ENCODE measurements around the gene GLIS2.
"Not testable (repeated sequence)": the region's sequence is repeated elsewhere in the genome, so short reads cannot be mapped to it uniquely, and the experiment has no call there.

Gene GLIS2

DNA sequence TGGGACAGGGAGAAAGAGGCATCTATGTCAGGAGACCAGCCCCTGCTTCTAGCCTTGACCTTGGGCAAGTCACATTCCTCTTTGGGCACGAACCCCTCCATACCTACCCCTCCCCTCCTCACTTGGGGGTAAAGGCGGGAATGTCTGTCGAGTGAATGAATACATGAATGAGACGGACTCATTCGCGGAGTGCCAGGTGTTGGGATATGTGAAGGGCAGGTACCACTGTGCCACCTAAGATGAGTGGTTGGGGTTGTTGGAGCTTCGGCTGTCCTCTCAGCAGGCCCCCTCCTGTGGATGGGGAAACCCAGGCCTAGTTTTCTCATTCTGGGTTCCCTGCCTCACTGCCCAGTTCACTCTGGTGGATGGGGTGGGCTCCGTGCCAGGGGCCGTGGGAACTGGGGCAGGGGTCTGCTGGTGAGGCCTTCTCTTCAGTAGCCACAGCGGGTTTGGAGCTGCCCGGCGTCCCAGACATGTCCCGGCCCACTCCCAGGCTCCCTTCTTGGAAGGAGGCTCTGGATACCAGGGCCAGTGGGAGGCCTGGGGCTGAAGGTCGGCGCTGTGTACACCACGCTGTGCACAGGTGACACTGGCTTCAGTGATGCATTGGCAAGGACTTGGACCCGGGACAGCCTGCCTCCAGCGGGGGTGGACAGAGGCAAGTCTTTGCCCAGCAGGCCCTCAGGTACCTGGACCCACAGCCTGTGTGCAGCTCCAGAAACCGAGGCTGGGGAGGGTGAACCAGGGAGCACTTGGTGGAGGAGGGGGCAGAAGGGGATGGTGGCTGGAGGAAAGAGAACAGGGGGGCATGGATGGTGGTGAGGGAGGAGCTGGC is 5.6 kb downstream of the GLIS2 start:
- no peak for DNase-seq

DNA sequence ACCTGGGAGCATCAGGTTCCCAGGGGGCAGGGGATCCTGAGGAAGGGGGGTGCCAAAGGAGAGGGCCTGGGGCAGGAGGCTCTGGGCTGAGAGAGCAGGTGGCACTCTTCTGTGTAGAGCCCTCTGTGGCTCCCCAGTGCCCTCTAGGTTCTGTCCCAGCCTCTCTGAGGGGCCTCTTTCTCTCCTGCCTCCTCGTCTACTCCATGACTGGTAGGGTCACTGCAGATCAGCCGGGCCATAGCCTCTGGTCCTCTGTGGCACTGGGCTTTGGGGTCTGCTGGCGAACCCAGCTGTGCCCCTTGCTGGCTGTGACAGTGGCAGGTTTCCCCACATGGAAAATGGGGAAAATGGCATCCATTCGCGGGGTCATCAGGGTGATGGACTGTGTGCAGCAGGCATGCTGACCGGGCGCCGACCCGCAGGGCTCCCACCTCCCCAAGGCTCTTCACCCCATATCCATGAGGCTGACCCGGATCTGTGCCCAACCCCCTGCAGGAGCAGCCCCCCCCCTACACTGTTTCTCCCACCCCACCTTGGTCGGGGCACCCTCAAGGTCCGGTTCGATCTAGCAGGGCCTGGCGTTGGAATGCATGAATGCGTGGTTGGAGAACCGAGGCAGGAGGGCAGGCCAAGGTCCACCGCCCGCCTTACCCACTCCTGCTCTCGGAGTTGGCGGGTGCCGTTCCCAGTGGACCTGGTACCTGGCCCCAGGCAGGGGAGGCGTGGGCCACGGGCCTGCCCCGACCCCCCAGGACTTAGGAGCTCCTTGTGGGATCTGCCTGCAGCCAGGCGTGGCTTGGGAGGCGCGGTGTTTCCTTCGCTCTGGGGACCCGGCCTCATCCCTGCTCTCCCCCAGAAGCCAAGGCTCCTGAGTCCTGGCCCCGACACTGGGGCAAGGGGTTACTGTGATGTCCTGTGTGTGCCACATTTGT is 6.5 kb downstream of the GLIS2 start:
- no peak for DNase-seq

DNA sequence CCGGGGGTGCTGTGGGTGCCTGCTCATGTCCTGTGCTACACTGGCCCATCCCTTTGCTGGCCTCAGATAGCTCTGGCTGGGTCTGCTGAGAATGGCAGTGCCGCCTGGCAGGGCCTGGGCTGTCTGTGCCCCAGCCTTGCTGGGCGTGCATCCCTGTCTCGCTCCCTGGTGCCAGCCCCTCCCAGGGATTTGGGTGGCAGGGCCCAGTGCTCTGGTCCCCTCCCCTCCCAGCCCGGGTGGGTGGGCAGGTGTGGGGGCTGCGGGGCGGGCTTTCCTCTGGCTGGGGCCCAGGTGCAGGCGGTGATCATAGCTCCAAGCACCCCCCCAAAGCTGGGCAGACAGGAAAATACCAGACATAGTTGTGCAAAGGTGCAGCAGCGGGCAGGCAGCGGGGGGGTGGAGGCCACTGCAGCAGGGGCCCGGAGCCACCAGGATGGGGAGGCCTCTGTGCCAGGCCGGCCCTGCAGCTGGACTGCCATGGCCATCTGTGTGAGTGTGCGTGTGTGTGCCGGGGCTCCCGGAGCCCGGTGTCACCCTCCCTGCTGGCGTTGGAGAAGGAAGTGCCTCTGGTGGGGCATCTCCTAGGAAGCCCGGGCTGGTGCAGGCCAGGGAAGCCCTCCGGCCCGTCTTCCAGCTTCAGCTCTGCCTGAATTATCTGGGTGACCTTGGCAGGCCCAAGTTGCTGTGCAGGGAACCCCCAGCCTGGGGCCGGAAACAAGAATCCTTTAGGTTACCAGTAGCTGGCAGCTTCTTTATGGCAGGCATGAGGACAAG is 7.4 kb downstream of the GLIS2 start:
- no peak for DNase-seq

DNA sequence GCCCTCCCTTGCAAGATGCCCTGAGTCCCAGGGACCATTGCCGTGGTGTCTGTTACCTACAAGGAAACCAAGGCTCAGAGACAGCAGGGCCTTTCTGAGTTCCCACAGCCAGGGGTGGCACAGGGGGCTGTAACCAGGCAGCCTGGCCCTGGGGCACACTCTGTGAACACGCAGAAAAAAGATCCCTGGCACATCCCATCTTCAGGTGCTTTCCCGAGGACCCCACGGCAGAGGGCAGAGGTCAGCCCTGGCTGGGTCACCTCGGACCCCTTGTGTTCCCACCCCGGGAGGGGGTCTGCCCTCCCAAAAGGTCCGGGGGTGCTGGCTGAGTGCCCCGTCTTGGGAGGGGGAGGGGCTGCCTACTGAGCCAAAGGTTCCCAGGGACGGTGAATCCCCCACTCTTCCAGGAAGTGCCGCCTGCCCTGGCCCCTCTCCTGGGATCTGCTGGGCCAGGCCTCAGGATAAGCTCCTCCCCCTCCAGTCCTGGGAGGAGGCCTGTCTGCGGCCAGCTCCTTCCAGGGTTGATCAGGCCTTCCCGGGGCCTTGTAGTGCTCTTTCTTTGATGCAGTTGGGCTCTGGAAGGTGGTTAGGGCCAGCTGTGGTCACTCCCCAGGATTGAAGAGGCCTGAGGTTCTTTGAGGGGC is 8.1 kb downstream of the GLIS2 start:
- DNase-seq, result no peak

DNA sequence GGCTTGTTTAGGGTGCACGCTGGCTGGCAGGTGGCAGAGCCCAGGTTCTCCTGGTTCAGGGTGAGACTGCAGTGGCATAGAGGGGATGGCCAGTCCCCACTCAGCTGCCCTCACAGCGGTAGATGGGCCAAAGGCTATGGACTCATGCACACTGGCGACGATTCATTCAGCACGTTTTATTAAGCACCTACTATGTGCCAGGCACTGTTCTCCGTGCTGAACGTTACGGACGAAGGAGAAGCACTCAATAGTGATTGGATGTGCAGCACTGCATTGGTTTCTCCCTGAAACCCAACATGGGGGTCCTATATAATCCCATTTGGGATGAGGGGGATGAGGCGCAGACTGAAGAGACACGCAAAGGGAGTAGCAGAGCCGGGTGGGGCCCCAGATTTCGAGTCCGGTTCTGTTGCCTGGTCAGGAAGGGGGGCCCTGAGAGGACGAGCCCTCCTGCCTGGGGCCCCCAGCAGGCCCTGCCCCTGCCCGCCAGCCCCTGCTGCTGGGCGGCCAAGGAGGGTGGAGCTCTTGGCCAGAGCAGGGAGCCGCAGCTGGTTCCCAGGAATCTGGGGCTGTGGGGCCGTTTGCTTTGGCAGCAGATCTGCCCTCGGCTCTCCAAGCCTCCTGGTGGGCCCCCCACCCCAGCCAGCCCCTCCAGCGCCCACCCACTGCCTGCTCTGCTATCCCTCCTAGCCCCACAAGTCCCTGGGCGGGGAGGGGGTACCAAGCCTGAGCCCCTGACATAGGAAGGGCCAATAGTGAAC is 8.8 kb downstream of the GLIS2 start:
- DNase-seq, result no peak

DNA sequence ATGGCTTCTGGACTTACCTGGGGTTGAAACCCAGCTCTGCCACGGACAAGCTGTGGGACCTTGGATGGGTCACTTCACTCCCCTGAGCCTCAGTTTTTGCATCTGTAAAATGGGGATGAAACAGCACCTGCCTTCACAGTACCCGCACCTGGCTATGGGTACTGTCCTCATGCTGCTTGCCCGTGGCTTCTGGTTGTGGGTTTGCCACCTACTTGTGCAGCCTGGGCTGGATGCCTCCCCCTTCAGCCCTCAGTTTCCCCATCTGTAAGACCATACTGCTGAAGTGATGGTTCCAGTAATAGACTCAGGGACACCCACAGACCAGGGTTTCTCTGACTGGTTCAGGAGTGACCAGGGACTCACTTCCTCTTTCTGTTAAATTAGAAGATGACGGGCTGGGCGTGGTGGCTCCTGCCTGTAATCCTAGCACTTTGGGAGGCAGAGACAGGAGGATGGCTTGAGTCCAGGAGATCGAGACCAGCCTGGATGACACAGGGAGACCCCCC is 9.4 kb downstream of the GLIS2 start:
- DNase-seq, result no peak

DNA sequence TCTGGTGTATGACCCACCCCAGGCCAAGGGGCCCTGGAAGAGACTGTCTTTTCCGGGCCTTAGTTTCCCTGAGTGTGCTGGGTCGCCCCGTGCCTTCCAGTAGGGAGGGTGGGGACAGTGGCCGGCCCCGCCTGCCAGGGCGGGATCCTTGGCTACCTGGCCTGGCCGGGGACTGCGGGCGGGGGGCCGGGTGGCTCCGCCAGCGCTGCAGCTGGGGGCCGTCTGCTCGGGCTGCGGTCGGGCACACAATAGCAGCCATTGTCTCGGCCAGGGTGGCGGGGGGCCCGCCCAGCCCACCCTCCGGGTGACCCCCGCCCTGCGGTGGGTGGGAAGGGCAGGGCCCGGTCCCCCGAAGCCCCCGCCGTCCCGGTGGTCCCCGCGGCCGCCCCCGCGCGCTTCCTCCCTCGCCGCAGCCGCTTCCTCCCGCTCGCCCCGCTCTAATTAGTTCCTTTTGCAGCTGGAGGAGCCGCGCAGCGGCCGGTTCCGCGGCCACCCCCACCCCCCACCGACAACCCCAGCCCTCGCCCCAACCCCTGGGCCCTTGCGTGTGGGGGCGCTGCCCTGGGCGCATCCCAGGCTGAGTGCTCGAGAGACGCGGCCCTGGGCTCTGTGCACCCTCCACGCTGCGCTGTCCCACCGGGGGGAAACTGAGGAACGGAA is 11.6 kb downstream of the GLIS2 start:
- no peak for DNase-seq

DNA sequence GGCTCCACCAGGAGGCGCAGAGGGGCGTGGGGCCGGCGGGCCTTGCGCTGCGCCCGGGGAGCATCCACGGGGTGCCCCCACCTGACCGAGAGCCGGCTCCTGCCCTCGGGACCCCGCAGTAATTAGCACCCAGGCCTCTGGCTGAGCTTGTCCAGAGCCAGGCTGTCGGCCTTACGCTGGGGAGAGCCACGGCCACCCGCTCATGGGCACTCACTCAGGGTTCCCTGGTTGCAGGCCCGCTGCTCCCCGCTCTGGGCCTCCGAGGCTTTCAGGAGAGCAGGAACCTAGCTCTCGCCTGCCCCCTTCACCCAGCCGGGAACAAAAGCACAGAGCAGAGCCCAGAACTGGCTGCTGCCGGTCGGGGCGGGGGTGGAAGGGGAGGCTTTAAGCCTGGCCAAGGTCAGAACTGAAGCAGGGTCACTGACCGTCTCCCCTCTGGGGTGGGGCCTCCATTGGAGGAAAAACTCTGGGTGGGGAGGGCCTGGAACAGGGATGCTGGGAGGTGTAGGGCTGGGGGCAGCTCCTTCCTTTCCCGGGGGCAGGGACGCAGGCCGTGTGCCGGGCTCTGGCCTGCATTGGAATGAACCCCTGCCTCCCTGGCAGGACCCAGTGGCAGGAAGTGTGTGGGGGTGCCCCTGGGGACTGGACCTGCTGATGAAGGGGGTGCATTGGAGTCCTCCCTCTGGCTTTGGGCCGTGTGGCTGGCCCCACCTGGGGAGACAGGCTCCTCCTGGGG is 12.3 kb downstream of the GLIS2 start:
- peak; percentile 59 for DNase-seq

DNA sequence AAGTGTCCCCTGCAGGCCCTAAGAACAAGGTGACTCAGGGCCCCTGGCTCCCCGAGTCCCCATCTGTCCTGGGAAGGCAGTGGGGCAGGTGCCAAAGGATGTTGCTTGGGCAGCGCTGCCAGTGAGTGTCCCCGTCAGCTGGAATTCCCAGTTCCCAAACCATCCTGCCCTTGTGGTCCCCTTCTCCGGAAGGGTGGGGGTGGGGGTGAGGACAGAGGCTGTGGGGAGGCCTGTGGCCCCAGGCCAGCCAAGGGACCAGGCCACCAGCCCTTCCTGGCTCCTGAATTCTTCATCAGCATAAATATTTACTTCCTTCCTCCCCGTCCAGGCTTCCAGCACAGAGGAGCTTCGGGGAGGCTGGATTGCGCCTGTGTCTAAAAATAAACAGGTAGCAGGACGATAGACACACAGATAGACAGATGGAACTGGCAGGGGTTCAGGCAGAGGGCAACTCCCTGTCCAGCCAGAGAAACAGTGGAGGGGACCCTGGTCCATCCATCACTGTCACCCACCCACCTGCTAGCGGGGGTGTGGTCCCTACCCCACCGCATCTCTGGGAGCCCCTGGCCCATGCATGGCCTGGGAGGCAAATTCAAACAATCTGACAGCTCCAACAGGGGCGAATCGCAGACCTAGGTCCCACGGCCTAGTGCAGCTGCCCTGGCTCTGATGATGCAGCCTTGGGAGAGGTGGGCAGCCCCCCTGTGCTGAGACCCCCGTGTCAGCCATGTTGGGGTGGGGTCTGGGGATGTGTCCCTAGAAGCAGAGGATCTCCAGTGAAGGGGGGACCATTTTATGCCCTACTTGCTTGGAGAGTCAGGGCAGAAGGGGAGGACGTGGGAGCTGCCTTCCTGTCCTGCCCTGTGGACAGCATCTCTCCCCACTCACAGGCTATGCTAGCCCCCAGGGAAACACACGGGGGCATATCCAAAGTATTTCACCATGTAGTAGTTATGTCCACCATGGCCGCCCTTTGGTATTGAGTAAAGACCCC is 13.2 kb downstream of the GLIS2 start:
- no peak for DNase-seq

DNA sequence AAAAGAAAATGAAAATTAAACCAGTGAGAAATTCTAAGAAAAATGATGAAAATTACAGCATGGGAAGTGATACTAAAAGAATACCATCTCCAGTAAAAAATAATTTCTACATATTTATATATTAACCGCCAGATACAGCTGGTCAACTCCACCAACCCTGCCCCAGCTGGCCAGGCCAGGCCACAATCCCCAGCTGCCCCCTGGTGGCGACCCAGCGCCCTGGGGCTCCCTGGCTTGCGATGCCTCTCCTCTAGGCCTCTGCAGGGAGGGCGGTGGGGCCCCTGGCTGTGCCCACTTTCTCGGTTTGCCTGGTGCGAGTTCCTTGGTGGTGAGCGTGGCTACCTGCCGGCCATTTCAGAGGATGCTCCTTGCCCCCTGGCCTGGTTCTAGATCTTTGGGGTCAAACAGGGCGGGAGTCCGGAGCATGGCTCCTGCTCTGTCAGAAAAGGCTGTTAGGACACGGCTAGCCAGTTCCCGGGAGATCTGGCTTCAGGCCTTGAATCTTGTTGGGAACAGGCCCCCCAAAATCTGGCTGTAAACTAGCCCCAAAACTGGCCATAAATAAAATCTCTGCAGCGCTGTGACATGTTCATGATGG is 14.5 kb downstream of the GLIS2 start:
- peak; percentile 77 for DNase-seq

DNA sequence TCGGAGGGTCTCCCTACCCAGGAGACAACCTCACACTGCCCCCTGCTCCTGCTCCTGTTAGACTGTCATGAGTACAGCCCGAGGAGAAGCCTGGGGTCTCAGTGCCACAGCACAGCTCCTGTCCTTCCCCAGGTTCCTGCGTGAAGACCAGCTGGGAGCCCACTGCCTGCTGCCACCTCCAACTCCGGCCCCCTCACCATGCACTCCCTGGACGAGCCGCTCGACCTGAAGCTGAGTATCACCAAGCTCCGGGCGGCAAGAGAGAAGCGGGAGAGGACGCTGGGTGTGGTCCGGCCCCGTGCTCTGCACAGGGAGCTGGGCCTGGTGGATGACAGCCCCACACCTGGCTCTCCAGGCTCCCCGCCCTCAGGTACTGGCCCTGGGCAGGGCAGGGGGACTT is 16.2 kb downstream of the GLIS2 start:
- DNase-seq, result no peak

DNA sequence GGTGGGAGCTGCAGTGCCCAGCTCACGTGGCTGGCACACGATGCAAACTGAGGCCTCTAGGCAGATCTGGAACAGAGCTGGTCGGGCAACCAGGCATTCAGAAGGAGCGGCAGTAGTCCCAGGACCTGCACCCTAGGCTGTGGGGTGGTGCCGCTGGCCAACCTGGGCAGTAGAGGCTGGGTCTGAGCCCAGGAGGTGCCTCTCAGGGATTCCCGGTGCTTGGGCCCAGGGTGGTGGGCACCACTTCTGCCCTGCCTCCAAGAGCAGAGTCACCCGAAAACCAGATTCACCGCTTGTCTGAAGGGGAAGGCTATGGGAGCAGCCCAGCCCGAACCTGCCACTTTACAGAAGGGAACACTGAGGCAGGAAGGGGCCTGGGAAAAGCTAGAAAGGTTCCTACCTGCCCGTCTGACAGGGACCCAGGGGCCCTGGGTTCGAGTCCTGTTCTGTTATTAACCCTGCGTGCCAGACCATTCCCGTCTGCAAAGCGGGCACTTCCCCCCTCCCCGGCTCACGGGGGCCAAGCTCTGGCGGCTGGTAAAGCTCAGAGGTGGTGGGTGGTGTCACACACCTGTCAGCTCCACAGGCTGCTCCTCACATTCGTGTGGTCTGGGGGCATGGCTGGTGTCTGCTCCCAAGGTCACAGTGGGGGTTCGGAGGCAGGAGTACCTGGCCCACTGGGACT is 16.9 kb downstream of the GLIS2 start:
- DNase-seq, result no peak

DNA sequence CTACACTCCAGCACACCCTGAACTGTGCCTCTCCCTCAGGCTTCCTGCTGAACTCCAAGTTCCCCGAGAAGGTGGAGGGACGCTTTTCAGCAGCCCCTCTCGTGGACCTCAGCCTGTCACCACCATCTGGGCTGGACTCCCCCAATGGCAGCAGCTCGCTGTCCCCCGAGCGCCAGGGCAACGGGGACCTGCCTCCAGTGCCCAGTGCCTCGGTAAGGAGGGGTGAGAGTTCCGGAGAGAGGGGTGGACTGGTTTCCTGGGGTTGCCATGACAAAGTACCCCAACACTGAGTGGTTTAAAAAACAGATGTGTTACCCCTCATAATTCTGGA is 17.4 kb downstream of the GLIS2 start:
- DNase-seq, result no peak

DNA sequence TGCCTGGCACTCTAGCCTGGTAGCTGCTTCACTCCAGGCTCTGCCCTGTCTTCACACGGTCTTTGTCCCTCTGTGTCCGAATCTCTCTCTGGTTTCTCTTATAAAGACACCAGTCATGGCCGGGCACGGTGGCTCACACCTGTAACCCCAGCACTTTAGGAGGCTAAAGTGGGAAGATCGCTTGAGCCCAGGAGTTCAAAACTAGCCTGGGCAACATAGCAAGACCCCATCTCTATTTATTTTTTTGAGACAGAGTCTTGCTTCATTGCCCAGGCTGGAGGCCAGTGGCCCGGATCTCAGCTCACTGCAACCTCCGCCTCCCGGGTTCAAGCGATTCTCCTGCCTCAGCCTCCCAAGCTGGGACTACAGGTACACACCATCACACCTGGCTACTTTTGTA is 17.8 kb downstream of the GLIS2 start:
- not testable (repeated sequence) for DNase-seq

DNA sequence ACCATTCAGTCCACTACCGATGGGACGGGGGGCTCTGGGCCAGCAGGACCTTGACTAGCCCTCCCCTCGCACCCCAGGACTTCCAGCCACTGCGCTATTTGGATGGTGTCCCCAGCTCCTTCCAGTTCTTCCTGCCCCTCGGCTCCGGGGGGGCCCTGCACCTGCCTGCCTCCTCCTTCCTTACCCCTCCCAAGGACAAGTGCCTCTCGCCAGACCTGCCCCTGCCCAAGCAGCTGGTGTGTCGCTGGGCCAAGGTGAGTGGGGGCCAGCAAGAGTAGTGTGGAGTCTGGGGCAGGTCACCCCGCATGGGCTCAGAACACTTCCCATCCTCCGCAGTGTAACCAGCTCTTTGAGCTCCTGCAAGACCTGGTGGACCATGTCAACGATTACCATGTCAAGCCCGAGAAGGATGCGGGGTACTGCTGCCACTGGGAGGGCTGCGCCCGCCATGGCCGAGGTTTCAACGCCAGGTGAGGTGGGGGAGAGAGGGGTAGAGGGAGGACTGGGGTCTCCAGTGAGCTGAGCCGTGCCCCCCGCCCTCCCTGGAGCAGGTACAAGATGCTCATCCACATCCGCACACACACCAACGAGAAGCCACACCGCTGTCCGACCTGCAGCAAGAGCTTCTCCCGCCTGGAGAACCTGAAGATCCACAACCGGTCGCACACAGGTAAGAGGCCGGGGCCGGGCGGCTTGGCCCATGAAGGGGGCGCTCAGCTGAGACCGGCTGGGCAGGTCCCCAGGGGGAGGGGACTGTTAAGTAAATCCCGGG is 19.0 kb downstream of the GLIS2 start:
- DNase-seq, result no peak

DNA sequence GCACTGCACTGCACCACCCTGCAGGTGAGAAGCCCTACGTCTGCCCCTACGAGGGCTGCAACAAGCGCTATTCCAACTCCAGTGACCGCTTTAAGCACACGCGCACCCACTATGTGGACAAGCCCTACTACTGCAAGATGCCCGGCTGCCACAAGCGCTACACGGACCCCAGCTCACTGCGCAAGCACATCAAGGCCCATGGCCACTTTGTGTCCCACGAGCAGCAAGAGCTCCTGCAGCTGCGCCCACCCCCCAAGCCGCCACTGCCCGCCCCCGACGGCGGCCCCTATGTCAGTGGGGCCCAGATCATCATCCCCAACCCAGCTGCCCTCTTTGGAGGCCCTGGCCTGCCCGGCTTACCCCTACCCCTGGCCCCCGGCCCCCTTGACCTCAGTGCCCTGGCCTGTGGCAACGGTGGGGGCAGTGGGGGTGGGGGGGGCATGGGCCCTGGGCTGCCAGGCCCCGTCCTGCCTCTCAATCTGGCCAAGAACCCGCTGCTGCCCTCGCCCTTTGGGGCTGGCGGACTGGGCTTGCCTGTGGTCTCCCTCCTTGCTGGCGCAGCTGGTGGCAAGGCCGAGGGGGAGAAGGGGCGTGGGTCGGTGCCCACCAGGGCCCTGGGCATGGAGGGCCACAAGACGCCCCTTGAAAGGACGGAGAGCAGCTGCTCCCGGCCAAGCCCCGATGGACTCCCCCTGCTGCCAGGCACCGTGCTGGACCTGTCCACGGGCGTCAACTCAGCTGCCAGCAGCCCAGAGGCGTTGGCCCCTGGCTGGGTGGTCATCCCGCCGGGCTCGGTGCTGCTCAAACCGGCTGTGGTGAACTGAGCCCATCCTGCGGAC is 21.1 kb downstream of the GLIS2 start:
- no peak for DNase-seq

Data from activated naive CD4-positive, alpha-beta T cell treated with Interleukin-2 at 50 U/mL for 16 hours (primary cell).